Measurements from ENCODE around the gene EPHX1.

Gene EPHX1

GRCh38 chr1:225888898-225889601, 79.1 kb downstream of the EPHX1 start, which contains the start of gene LEFTY1:
Gene LEFTY1 (minus strand): TSS chr1:225889146. CDS start chr1:225889066, 80 bp downstream.
- TF ChIP-seq CTCF (IDR thresholded peaks at IDR 0.05; ENCODE audit: low read depth, low read length) (no peak), MYC (IDR thresholded peaks at IDR 0.05; ENCODE audit: low read depth, low read length) (no peak), MAX (IDR thresholded peaks at IDR 0.05; ENCODE audit: low read depth, low read length) (no peak), POLR2A (IDR thresholded peaks at IDR 0.05; ENCODE audit: extremely low read depth, insufficient read length) (no peak)
- no peak within 1 kb of the TSS for H3K4me3 ChIP-seq (ENCODE audit: low read depth, low read length)
- no peak for DNase-seq (ENCODE audit: low read depth)

- no peak for DNase-seq (ENCODE audit: low read depth)
- H3K4me3 ChIP-seq (ENCODE audit: low read depth, low read length) = no peak overlapping the region
- no peak for TF ChIP-seq CTCF (IDR thresholded peaks at IDR 0.05; ENCODE audit: low read depth, low read length)
- no peak for TF ChIP-seq MAX (IDR thresholded peaks at IDR 0.05; ENCODE audit: low read depth, low read length)
These were observed 79.8 kb downstream of the EPHX1 start for GRCh38 chr1:225889743-225890142.

GRCh38 chr1:225890346-225891228, 80.7 kb downstream of the EPHX1 start:
- no peak for TF ChIP-seq MAX (IDR thresholded peaks at IDR 0.05; ENCODE audit: low read depth, low read length)
- TF ChIP-seq CTCF (IDR thresholded peaks at IDR 0.05; ENCODE audit: low read depth, low read length) = no peak
- TF ChIP-seq POLR2A (IDR thresholded peaks at IDR 0.05; ENCODE audit: extremely low read depth, insufficient read length) = no peak
- no peak for TF ChIP-seq MYC (IDR thresholded peaks at IDR 0.05; ENCODE audit: low read depth, low read length)
- H3K4me3 ChIP-seq (ENCODE audit: low read depth, low read length) = no peak overlapping the region
- no peak for DNase-seq (ENCODE audit: low read depth)

- no peak for TF ChIP-seq MAX (IDR thresholded peaks at IDR 0.05; ENCODE audit: low read depth, low read length)
- TF ChIP-seq MYC (IDR thresholded peaks at IDR 0.05; ENCODE audit: low read depth, low read length) = no peak
- no peak for TF ChIP-seq CTCF (IDR thresholded peaks at IDR 0.05; ENCODE audit: low read depth, low read length)
- no peak for TF ChIP-seq POLR2A (IDR thresholded peaks at IDR 0.05; ENCODE audit: extremely low read depth, insufficient read length)
- no peak for DNase-seq (ENCODE audit: low read depth)
- no peak overlapping the region for H3K4me3 ChIP-seq (ENCODE audit: low read depth, low read length)
These were observed 81.5 kb downstream of the EPHX1 start for GRCh38 chr1:225891229-225891972.

GRCh38 chr1:225892307-225892706, 82.4 kb downstream of the EPHX1 start:
- TF ChIP-seq CTCF (IDR thresholded peaks at IDR 0.05; ENCODE audit: low read depth, low read length) (no peak), MYC (IDR thresholded peaks at IDR 0.05; ENCODE audit: low read depth, low read length) (no peak), POLR2A (IDR thresholded peaks at IDR 0.05; ENCODE audit: extremely low read depth, insufficient read length) (no peak), MAX (IDR thresholded peaks at IDR 0.05; ENCODE audit: low read depth, low read length) (no peak)
- DNase-seq (ENCODE audit: low read depth) = no peak
- no peak overlapping the region for H3K4me3 ChIP-seq (ENCODE audit: low read depth, low read length)

Data from NB4 (cell line).